Liver (tissue), 9 donors: ENCODE measurements around the gene MS4A15. TPM values are rescaled to one million over a fixed set of nuclear protein-coding genes. Genes with fewer than 3 reads are reported as not detected.

ENCODE experiments used
- DNase-seq: peaks from one replicate; pipeline ENCODE4 v3.0.0-alpha.2; 2017; ENCODE audit warnings: low spot score
- H3K27ac ChIP-seq, 2 donors: one replicate each; pipeline ENCODE4 v1.7.0; 2013; ENCODE audit warnings: inconsistent platforms in 2 of 2, low read length in 2 of 2, control low read depth in 1 of 2, low read depth in 1 of 2, mild to moderate bottlenecking in 1 of 2
- H3K27me3 ChIP-seq, 4 donors: one replicate each; pipeline versions ENCODE4 v1.6.1 to v1.7.0; 2013; ENCODE audit warnings: low read length in 3 of 4, inconsistent platforms in 1 of 4, mild to moderate bottlenecking in 1 of 4, moderate library complexity in 1 of 4; ENCODE audit not compliant: control insufficient read depth in 4 of 4, insufficient read depth in 4 of 4
- H3K36me3 ChIP-seq, 4 donors: one replicate each; pipeline versions ENCODE4 v1.6.1 to v1.7.0; 2013; ENCODE audit warnings: low read length in 3 of 4, mild to moderate bottlenecking in 3 of 4, low read depth in 1 of 4, moderate library complexity in 1 of 4; ENCODE audit not compliant: control insufficient read depth in 4 of 4, insufficient read depth in 3 of 4
- H3K4me1 ChIP-seq, 4 donors: one replicate each; pipeline versions ENCODE4 v1.6.1 to v1.7.0; 2013; ENCODE audit warnings: low read length in 3 of 4, mild to moderate bottlenecking in 3 of 4, moderate library complexity in 1 of 4; ENCODE audit not compliant: control insufficient read depth in 4 of 4, insufficient read depth in 4 of 4
- H3K4me3 ChIP-seq, 3 donors: one replicate each; pipeline versions ENCODE4 v1.6.1 to v1.7.0; 2013; ENCODE audit warnings: low read length in 3 of 3, control low read depth in 1 of 3, low read depth in 1 of 3, mild to moderate bottlenecking in 1 of 3
- H3K9ac ChIP-seq, 2 donors: one replicate each; pipeline ENCODE4 v1.7.0; 2013; ENCODE audit warnings: low read length in 2 of 2, mild to moderate bottlenecking in 2 of 2, moderate library complexity in 2 of 2, control low read depth in 1 of 2, low read depth in 1 of 2
- H3K9me3 ChIP-seq, 4 donors: one replicate each; pipeline versions ENCODE4 v1.6.1 to v1.7.0; 2013; ENCODE audit warnings: low read length in 3 of 4; ENCODE audit not compliant: control insufficient read depth in 4 of 4
- HNF4G ChIP-seq: IDR thresholded peaks from 2 replicates; pipeline ENCODE4 v1.6.1; 2016; ENCODE audit warnings: antibody characterized with exemption
- JUND ChIP-seq, 2 donors: IDR thresholded peaks; 2 replicates each; pipeline ENCODE4 v1.6.1; 2016; ENCODE audit warnings: antibody characterized with exemption in 2 of 2
- MAX ChIP-seq: IDR thresholded peaks from 2 replicates; pipeline ENCODE4 v1.6.1; 2016; ENCODE audit warnings: antibody characterized with exemption
- NR2F2 ChIP-seq: IDR thresholded peaks from 2 replicates; pipeline ENCODE4 v1.6.1; 2016; ENCODE audit warnings: antibody characterized with exemption
- RAD21 ChIP-seq, 2 donors: IDR thresholded peaks; 2 replicates each; pipeline ENCODE4 v1.6.1; 2016; ENCODE audit warnings: antibody characterized with exemption in 2 of 2, mild to moderate bottlenecking in 2 of 2
- REST ChIP-seq: IDR thresholded peaks from 2 replicates; pipeline ENCODE4 v1.6.1; 2016; ENCODE audit warnings: antibody characterized with exemption, mild to moderate bottlenecking
- SP1 ChIP-seq: IDR thresholded peaks from 2 replicates; pipeline ENCODE4 v1.6.1; 2018; ENCODE audit warnings: antibody characterized with exemption, mild to moderate bottlenecking
- YY1 ChIP-seq: IDR thresholded peaks from 2 replicates; pipeline ENCODE4 v1.6.1; 2016; ENCODE audit warnings: antibody characterized with exemption, mild to moderate bottlenecking
- ZBTB33 ChIP-seq: IDR thresholded peaks from 2 replicates; pipeline ENCODE4 v1.6.1; 2016; ENCODE audit warnings: antibody characterized with exemption
- WGBS: extraction: QIAGEN DNeasy Blood & Tissue Kit; methylation state at CpG from one replicate; pipeline ENCODE4 v1.1.7; 2013; 5-methylcytosine and 5-hydroxymethylcytosine counted together
- polyA plus RNA-seq, 2 donors: library from polyadenylated mRNA; stranded (reverse) in 1 of 2; unstranded in 1 of 2; fragments of 200-250 nt in 1 of 2; fragments of >200 nt in 1 of 2; fragmentation: Nextera tagmentation in 1 of 2; extraction: Ambion mirVana in 1 of 2; gene quantifications; one replicate each; pipeline versions ENCODE4 v1.2.1 to v1.2.3, GENCODE V29; 2013 to 2015
- total RNA-seq, 2 donors: library from RNA; depleted of rRNA; stranded (reverse); fragments of >200 nt; gene quantifications; one replicate each; pipeline ENCODE4 v1.2.3, GENCODE V29; 2014
- TF ChIP-seq, protein P1 (sequence below): IDR thresholded peaks from 2 replicates; pipeline ENCODE4 v1.6.1; 2016; ENCODE audit warnings: antibody characterized with exemption
- TF ChIP-seq, protein P2 (sequence below): fragments of 150-350 bp; IDR thresholded peaks from 2 replicates; pipeline ENCODE4 v1.5.1; 2017; ENCODE audit warnings: improper control_type of control experiment, low read depth, low read length; ENCODE audit not compliant: missing input control
- donor health status: healthy.
- donor health status: healthy.
- donor health status: healthy.
- donor health status: healthy.
- donor health status: healthy.

MS4A15 gene
- total and polyA plus RNA-seq, 4 donors = not detected

DNA sequence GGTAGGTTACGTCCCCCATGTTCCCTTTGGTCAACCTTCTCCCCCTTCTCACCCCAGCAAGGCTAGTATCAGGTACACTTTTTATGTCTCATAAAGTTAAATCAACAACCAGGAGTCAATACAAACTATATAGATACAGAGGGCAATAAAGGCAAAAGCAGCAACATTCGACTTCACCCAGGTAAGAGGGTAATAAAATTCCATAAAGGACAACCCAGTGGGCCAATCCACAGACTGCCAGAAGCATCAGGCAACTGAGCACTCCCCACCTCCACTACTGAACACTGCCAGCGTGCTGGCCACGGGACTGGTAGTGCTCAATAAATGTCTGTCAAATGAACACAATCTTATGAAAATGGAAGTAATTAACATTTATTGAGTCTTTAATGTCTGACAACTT is 37.3 kb upstream of the MS4A15 start (continued):
- no peak for TF ChIP-seq REST
- no peak for TF ChIP-seq JUND (IDR thresholded peaks at IDR 0.05)

GRCh38 chr11:60720460-60720859 is 36.2 kb upstream of the MS4A15 start:
- TF ChIP-seq JUND (IDR thresholded peaks at IDR 0.05) (no peak), YY1 (no peak), NR2F2 (no peak), HNF4G (no peak), SP1 (no peak), REST (no peak), RAD21 (IDR thresholded peaks at IDR 0.05) (no peak)
- TF ChIP-seq, protein P1, sequence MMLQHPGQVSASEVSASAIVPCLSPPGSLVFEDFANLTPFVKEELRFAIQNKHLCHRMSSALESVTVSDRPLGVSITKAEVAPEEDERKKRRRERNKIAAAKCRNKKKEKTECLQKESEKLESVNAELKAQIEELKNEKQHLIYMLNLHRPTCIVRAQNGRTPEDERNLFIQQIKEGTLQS = no peak
- TF ChIP-seq, protein P2, sequence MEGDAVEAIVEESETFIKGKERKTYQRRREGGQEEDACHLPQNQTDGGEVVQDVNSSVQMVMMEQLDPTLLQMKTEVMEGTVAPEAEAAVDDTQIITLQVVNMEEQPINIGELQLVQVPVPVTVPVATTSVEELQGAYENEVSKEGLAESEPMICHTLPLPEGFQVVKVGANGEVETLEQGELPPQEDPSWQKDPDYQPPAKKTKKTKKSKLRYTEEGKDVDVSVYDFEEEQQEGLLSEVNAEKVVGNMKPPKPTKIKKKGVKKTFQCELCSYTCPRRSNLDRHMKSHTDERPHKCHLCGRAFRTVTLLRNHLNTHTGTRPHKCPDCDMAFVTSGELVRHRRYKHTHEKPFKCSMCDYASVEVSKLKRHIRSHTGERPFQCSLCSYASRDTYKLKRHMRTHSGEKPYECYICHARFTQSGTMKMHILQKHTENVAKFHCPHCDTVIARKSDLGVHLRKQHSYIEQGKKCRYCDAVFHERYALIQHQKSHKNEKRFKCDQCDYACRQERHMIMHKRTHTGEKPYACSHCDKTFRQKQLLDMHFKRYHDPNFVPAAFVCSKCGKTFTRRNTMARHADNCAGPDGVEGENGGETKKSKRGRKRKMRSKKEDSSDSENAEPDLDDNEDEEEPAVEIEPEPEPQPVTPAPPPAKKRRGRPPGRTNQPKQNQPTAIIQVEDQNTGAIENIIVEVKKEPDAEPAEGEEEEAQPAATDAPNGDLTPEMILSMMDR = no peak
- no peak overlapping the region for H3K4me3 ChIP-seq
- DNase-seq = no peak
- no peaks in the 10 kb centered on the region for H3K27me3 ChIP-seq
- H3K9ac ChIP-seq = no peak overlapping the region
- H3K27ac ChIP-seq = no peak overlapping the region
- peaks cover 0 to 11% (median 9%) of the 10 kb centered on the region in 4 donors for H3K9me3 ChIP-seq
- H3K4me1 ChIP-seq = no peaks in the 10 kb centered on the region
- H3K36me3 ChIP-seq = no peaks in the 10 kb centered on the region
- WGBS = 74% methylated on average over 6 of the region's 6 CpGs

GRCh38 chr11:60724420-60724819 is 32.2 kb upstream of the MS4A15 start, which contains the start of gene MS4A18:
TSS of gene MS4A18 (plus strand) at chr11:60724720.
- Histone ChIP-seq H3K36me3 (no peaks in the 10 kb centered on the region), H3K27ac (no peak within 1 kb of the TSS), H3K9ac (no peak within 1 kb of the TSS), H3K4me3 (no peak within 1 kb of the TSS), H3K27me3 (peaks cover 0 to 4% (median 2%) of the 10 kb centered on the region in 4 donors), H3K9me3 (peaks cover 0 to 2% (median 0%) of the 10 kb centered on the region in 4 donors), H3K4me1 (no peaks in the 10 kb centered on the region)
- WGBS = 75% methylated on average over 3 of the region's 3 CpGs
- TF ChIP-seq REST (no peak), RAD21 (IDR thresholded peaks at IDR 0.05) (no peak), HNF4G (no peak), YY1 (no peak), NR2F2 (no peak), ZBTB33 (no peak), MAX (no peak)
- DNase-seq = no peak
